NCI-H187 (cell line): ENCODE data around the gene C1GALT1.
A peak's percentile ranks its signal among the peaks of the same experiment; 100 is the strongest.
"Not testable (repeated sequence)": the region's sequence is repeated elsewhere in the genome, so short reads cannot be mapped to it uniquely, and the experiment has no call there.

Experiments used
- DNase-seq, 2 experiments: peaks; one replicate each; lab custom pipeline; 2025; lab: John Stamatoyannopoulos, UW

The C1GALT1 gene

DNA sequence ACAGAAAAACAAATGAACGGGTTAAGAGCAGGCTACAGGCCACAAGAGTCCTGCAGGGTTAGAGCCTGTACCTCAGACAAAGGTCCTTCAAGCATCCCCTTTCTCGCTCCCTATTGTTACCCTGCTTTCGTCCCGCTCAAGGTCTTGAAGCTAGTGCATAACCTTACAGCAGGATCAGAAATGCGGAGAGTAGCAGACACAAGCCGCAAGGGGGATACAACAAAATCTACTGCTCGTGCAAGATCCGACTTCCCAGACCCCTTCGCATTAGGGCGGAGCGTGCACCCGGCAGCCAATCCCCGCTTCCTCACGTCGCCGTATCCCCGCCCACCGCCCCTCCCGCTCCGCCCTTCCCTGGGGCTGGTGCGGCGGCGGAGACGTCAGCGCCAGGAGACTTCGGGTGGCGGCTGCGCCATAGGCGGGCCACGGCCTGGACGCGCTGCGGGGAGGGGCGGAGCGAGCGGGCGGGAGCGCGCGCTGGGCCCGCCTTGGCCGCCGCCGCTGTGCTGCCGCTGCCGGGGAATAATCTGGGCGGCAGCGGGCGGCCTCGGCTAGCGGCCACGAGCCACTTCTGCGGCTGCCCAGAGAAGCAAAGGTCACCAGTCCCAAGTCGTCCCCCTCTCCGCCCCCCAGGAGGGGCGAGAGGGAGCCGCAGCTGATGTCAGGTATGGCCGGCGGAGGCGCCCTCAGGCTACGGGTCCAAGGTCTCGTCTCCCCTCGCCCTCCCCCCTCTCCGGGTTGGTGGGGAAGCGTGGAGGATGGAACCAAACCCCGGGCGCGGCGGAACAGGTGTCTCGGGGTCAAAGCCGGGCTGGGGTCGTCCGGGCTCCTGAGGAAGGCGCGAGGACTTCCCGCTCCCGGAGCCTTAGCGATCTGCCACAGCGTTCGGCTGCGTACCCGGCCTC is at the start of gene C1GALT1:
Gene C1GALT1 (plus strand): TSS at position 389 of the 905 bp plus-strand sequence. CDS start 51,776 bp downstream, outside the sequence.
- DNase-seq = peak; percentile 80 to 93

DNA sequence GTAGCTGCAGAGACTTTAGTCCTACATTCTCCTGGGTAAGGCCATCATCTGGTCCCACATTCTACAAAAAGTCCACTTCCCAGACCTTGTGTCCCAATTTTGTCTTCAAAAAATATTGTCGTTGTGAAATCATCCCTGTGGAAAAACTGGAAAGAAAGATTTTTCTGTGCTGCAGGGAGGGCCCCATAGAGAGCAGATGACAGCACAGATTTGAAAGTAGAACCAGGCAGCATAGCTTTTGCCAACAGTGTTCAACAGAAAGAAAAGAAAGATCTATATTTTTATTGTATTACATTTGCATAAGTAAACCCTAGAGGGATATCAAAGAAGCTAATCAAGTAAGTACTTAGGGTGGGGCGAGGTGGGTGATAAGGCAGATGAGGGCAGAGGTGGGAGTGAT is 48.3 kb upstream of the C1GALT1 start:
- DNase-seq = no peak

DNA sequence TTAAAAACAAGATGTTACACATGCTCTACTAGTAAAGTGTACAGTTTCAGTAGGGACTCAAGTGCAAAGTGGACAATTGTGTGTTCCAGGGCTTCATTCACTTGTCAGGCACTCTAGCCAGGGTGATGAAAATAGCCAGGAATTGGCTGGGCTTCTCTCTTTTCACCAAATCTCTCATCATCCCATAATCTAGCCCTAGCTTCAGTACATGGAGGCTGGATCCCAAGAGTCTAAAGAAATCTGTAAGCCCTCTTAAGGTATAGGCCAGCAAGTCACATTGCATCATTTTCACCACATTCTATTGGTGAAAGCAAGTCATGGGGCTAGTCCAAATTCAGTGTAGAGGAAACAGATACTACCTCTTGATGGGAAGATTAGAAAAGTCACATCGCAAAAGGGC is 47.3 kb upstream of the C1GALT1 start:
- no peak for DNase-seq

DNA sequence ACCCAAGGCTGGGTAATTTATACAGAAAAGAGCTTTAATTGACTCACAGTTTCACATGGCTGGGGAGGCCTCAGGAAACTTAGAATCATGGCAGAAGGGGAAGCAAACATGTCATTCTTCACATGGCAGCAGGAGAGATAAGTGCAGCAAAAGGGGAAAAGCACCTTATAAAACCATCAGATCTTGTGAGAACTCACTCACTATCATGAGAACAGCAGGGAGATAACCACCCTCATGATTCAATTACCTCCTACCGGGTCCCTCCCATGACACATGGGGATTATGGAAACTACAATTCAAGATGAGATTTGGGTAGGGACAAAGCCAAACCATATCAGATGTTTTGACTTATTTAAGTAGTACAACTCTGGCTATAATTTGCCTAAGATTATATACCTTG is 46.4 kb upstream of the C1GALT1 start:
- not testable (repeated sequence) for DNase-seq

DNA sequence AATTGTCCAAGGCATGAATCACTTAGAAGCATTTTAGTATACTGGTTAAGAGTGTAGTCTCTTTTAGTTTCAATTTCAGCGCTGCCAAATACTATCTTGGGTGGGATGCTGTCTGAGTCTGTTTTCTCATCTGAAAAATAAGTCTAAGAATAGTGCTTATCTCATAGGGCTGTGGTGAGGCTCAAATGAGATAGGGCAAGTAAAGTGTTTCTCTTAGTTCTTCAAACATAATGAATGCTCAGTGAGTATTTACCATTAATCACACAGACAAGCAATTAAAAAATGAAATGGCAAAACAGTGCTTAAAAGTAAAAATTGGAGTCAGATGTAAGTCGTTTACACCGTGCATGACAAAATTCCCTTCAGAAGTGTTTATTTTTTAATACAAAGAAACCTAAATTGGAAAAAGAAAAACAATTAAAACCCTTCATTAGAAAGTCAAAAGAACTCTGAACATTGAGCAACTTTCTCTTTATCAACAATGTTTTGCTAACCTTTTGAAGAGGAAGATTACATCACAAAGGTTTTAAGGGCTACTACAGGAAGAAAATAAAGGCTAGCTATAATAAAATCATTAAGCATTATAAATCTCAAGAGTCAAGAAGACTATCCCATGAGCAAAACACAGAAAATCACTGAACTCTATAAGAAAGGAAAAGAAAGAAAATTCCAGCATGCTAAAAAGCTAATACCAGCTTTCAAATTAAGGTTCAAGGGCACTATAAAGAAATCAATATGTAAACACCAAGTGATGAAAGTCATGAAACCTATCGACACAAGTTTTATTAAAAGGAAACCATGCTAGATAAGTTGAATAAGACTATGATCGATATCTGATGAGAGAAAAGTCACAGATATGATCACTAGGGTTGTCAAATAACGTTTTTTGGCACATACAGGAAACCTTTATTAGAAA is 45.6 kb upstream of the C1GALT1 start:
- DNase-seq = no peak

DNA sequence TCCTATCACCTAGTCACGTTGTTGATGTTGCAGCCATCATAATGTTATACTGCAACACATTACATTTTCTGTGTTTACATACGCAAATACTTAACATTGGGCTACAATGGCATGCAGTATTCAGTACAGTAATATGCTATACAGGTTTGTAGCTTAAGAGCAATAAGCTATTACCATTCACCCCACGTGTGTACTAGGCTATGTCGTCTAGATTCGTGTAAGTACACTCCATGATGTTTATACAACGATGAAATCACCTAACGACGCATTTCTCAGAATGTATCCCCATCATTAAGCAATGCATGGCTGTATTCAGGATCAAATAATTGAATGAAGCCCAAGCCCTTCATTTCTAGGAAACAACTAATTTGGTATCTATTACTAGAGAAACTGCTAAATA is 43.4 kb upstream of the C1GALT1 start:
- no peak for DNase-seq

DNA sequence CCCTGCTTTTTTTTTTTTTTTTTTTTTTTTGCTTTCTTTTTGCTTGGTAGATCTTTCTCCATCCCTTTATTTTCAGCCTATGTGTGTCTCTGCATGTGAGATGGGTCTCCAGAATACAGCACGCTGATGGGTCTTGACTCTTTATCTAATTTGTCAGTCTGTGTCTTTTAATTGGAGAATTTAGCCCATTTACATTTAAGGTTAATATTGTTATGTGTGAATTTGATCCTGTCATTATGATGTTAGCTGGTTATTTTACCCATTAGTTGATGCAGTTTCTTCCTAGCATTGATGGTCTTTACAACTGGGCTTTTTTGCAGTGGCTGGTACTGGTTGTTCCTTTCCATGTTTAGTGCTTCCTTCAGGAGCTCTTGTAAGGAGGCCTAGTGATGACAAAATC is 38.9 kb upstream of the C1GALT1 start:
- DNase-seq = not testable (repeated sequence)

DNA sequence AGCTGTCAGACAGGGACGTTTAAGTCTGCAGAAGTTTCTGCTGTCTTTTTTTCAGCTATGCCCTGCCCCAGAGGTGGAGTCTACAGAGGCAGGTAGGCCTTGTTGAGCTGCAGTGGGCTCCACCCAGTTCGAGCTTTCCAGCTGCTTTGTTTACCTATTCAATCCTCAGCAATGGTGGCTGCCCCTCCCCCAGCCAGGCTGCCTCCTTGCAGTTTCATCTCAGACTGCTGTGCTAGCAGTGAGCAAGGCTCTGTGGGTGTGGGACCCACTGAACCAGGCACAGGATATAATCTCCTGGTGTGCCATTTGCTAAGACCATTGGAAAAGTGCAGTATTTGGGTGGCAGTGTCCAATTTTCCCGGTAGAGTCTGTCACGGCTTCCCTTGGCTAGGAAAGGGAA is 37.2 kb upstream of the C1GALT1 start:
- DNase-seq = not testable (repeated sequence)

DNA sequence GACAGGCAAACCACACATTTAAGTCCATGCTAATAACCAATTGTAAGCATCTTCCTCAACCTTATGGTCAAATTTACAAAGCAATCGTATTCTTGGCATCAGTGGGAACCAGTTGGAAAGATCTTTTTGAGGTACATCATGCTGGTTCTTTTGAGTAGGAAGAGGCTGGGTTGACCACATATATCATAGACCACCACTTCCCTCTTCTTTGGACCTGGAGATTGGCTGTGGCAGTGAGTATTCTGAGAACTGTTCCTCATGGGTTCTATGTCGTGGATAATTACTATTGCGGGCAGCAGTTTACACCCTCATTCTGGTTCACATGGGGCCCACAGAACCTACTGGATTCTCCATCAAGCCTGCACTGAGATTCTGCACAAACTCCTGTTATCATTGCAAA is 35.5 kb upstream of the C1GALT1 start:
- no peak for DNase-seq

DNA sequence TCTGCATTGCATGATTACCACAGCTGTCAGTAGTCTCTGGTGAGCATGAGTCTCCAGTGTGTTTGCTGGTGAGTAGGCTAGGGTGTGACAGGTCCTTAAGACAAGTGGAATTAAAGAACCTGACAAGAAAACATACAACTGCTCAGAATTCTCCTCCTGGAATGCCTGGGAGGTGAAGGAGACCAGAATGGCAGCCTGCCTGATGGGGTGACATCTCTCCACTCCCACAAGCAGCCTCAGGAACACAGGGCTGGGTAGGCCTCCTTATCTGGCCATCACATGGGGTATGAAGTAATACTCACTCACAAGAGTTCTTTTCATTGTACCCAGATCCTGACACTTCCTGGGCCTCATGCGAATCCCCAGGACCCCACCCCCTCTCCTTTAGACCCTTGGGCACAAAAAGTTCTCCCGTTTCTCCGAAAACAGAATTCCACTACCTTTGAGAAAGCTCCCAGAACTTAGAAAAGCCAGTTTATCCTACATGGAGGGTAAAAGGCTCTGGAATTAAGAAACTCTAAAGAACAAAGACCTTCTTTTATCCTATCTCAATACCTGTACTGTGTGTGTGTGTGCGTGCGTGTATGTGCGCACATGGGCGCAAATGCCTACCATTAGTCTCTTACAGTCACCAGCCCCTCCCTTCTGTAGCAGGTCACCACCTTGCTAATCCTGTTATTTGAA is 33.4 kb upstream of the C1GALT1 start:
- no peak for DNase-seq

DNA sequence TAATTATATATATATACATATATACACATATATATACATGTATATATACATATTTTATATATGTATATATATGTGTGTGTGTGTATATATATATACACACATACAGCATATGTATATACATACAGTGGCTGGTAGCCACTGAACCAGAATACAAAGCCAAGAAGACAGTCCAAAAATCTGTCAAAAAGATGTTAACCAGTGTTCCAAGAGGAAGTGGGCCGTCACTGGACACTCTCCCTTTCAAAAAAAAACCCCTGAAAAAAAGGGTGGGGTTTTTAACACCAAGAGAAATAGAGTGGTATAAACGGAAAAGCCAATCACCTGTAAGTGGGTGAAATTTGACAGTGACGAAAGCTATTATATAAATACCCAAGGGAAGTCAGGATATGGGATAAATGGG is 31.1 kb upstream of the C1GALT1 start:
- no peak for DNase-seq

DNA sequence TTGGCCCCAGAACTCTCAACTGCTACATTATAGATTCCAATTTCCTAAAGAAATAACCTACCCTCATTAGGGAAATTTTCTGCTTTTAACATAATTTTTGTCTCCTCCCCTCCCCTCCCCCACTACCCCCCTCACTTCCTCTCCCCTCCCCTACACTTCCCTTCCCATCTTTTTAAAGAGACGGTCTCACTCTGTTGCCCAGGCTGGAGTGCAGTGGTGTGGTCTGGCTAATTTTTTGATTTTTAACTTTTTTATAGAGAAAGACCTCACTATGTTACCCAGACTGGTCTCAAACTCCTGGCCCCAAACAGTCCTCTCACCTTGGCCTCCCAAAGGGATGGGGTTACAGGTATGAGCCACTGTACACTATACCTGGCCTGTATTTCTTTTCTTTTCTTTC is 30.5 kb upstream of the C1GALT1 start:
- no peak for DNase-seq

DNA sequence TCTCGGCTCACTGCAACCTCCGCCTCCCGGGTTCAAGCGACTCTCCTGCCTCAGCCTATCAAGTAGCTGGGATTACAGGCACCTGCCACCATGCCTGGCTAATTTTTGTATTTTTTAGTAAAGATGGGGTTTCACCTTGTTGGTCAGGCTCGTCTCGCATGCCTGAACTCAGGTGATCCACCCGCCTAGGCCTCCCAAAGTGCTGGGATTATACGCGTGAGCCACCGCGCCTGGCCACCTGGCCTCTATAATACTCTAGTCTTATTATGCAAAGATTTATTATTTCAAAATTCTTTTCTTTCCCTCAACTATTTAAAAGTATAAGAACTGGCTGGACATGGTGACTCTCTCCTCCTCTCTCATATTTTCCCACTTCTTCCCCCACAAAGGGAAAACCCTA is 30.0 kb upstream of the C1GALT1 start:
- DNase-seq = no peak

DNA sequence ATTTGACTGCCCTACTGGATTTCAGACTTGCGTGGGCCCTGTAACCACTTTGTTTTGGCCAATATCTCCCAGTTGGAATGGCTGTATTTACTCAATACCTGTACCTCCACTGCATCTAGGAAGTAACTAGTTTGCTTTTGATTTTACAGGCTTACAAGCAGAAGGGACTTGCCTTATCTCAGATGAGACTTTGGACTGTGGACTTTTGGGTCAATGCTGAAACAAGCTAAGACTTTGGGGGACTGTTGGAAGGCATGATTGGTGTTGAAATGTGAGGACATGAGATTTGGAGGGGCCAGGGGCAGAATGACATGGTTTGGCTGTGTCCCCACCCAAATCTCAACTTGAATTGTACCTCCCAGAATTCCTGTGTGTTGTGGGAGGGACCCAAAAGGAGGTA is 28.0 kb upstream of the C1GALT1 start:
- not testable (repeated sequence) for DNase-seq

DNA sequence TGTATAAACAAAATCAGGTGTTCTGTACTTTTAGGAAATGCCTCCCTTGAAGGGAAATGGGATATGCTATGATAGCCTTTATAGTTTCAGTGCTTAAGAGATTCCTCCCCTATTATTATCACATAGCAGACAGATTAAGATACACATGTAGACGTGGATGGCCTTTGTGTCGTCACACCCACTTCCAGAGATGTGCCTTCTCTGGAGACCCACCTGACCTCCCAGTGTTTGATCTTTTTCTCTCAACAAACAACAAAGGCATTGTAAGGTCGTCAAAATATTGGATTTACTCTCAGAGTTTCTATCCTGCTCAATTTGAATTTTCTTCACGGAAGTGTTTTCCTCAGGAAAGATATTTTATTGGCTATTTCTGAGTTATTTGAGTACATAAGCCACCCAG is 25.7 kb upstream of the C1GALT1 start:
- no peak for DNase-seq

DNA sequence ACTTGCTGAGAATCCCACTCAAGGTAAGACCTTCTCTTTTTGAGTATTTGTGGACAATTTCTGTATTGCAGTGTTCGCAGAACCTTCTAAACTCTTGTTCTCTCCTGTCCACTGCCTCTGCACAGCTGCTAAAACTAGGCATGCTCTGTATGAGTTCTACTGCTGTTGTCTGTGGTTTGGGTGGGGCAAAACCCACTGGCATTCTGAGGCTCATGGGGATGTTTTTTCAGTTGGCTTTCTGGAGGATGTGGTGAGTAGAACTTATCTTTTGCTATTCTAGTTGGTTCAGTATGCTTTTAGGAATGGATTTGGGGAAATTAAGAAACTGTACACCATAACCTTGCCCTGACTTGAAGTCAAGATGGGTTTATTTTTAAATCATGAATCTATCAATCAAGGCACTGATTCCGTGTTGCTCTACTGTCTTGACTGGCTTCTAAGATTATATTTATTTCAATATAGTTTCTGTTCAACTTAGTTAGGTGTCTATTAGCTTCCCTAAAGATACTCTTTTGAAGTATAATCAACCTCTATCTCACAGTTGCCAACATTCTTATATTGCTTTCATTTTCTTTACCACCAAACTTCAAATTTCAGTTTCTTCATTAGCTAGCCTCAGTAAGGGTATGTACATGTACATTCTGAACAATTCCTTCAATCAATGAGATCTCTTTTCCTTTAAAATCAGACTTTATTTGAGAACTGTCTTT is 25.0 kb upstream of the C1GALT1 start:
- no peak for DNase-seq

DNA sequence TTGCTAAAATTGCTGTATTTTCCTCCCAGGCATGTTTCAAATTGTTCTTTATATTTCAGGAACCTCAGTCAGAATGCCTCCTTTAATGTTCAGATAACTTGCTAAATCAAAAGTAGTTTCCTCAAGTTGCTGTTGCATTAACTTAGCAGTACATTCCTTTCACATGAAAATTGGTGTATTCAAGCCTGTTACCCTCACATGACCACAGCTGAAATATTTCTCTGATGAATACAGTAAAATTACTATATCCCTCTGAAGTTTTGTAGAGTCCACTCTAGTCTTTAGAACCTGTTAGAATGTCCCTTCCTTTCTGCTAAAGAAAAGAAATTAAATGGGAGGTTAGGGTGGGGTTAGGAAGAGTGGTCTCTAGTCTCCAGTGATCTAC is 24.5 kb upstream of the C1GALT1 start:
- DNase-seq = no peak

DNA sequence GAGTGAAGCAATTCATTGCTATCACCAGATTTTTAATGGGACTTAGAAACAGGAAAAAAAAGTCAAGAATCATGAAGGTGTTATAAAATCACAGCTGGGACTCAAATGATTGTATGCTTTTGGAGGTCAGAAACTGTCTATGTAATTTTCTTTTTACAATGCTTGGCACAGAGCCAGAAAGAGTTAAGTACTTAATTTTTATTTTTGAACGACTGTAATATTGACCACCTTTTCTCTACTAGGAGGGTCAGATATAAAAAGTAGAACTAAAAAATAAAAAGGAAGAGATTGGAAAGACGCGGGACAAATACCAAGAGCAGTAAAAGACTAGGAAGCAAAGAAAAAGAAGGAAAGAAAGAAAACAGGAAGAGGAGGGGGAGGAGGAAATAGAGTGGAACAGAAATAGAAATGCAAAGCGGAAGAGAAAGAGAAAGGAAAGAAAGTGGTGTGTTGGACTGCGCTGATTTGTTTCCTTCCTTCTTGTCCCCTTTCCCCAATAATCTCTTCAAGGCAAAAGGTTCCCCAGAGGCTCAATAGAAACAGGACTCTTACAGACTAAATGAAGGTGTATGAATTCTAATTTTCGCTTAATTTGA is 23.2 kb upstream of the C1GALT1 start:
- no peak for DNase-seq

DNA sequence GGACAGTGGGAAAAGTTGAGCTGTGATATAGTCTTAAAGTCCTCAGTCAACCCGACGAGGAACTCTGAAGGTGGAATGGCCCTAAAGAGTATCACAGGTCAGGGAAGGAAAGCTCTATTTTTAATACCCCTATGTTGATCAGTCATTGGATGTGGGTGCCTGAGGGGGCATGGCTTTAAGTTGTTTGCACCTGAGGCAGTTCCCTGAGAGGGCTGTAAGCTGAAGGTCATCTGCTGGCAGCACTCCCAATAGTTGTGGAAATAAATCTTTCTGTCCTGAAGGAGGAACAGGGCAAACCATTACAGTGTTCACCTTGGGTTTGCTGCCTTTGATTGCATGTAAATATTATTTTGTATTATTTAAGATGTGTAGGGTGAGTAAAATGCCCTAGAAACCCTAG is 17.8 kb upstream of the C1GALT1 start:
- no peak for DNase-seq

DNA sequence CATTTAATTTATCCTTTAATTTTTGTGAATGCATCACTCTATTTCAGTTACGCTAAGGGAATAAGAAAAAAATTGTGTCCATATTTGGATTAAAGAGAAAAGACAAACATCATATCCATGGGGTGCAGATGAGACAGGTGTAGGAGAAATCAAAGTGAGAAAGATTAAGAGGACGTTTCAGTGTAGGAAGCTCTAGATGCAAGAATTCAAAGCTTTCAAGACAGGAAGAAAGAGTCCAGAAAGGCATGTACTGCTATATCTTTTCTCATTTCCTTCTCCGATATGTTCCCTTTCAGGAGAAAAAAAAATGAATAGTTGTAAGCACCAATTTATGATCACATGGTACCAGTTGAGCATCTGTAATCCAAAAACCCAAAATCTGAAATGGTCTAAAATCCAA is 17.0 kb upstream of the C1GALT1 start:
- DNase-seq = no peak

DNA sequence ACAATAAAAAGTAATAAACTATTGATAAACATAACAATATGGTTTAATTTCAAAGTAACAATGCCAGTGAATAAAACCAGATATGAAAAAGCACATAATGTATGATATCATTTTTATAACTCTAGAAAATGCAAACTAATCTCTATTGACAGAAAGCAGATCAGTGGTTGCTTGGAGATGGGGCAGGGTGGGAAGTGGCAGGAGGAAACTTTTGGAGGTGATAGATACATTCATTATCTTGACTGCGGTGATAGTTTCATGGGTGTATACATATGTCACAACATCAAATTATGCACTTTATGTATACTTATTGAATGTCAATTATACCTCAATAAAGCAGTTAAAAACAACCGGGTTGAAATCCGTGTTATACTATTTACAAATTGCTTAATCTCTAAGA is 16.0 kb upstream of the C1GALT1 start:
- no peak for DNase-seq
